Esophagus squamous epithelium (tissue), 4 donors: ENCODE data around the gene GSDMA.

Experiments used
- POLR2A ChIP-seq, 4 donors: fragments of 450-650 bp; IDR thresholded peaks; one replicate each; pipeline ENCODE4 v1.6.1; 2017; ENCODE audit warnings: antibody characterized with exemption in 4 of 4, mild to moderate bottlenecking in 4 of 4, moderate library complexity in 3 of 4
- TF ChIP-seq, protein P1 (sequence below), 6 experiments: fragments of 450-650 bp in 4 of 6; fragments of 200-600 bp in 2 of 6; sonication (generic) in 2 of 6; IDR thresholded peaks; one replicate each; pipeline ENCODE4 v1.5.1; 2016 to 2019; ENCODE audit warnings: antibody characterized with exemption in 6 of 6, mild to moderate bottlenecking in 4 of 6, moderate library complexity in 4 of 6

- TF ChIP-seq POLR2A (IDR thresholded peaks at IDR 0.05), result no peak
- TF ChIP-seq, protein P1, sequence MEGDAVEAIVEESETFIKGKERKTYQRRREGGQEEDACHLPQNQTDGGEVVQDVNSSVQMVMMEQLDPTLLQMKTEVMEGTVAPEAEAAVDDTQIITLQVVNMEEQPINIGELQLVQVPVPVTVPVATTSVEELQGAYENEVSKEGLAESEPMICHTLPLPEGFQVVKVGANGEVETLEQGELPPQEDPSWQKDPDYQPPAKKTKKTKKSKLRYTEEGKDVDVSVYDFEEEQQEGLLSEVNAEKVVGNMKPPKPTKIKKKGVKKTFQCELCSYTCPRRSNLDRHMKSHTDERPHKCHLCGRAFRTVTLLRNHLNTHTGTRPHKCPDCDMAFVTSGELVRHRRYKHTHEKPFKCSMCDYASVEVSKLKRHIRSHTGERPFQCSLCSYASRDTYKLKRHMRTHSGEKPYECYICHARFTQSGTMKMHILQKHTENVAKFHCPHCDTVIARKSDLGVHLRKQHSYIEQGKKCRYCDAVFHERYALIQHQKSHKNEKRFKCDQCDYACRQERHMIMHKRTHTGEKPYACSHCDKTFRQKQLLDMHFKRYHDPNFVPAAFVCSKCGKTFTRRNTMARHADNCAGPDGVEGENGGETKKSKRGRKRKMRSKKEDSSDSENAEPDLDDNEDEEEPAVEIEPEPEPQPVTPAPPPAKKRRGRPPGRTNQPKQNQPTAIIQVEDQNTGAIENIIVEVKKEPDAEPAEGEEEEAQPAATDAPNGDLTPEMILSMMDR (IDR thresholded peaks at IDR 0.05), result no peak
These were observed 39.6 kb upstream of the GSDMA start for GRCh38 chr17:39923230-39923629.
